Fibroblast of lung (primary cell): ENCODE data around the gene SLC34A3. TPM values are rescaled to one million over a fixed set of nuclear protein-coding genes. Genes with fewer than 3 reads are reported as not detected.

Experiments used
- DNase-seq, 2 donors: peaks; one replicate each; pipeline versions ENCODE4 v3.0.0 to v3.0.0-alpha.2; 2010; ENCODE audit warnings: low read depth in 2 of 2
- H2AFZ ChIP-seq: 2 replicates; pipeline ENCODE4 v1.5.1; 2012; ENCODE audit warnings: low read length, control low read depth, inconsistent platforms
- H3K27ac ChIP-seq: 2 replicates; pipeline ENCODE4 v1.5.1; 2011; ENCODE audit warnings: low read length, control low read depth; ENCODE audit not compliant: insufficient read depth
- H3K27me3 ChIP-seq: 2 replicates; pipeline ENCODE4 v1.5.1; 2011; ENCODE audit warnings: mild to moderate bottlenecking, low read length; ENCODE audit not compliant: control insufficient read depth, insufficient read depth
- H3K36me3 ChIP-seq: 2 replicates; pipeline ENCODE4 v1.5.1; 2011; ENCODE audit warnings: low read length; ENCODE audit not compliant: control insufficient read depth, insufficient read depth
- H3K4me1 ChIP-seq: 2 replicates; pipeline ENCODE4 v1.5.1; 2011; ENCODE audit warnings: low read length; ENCODE audit not compliant: control insufficient read depth, insufficient read depth; ENCODE audit errors: extremely low read depth
- H3K4me2 ChIP-seq: 2 replicates; pipeline ENCODE4 v1.5.1; 2011; ENCODE audit warnings: low read length, control low read depth; ENCODE audit not compliant: insufficient read depth; ENCODE audit errors: extremely low read depth
- H3K4me3 ChIP-seq, 4 experiments: fragments of 200-600 bp in 1 of 4; sonication (generic) in 1 of 4; replicated peaks in 1 of 4; 2 replicates each; pipeline ENCODE4 v1.5.1; 2011 to 2016; ENCODE audit warnings: low read length in 4 of 4, low read depth in 3 of 4, mild to moderate bottlenecking in 3 of 4, control low read depth in 2 of 4, inconsistent platforms in 1 of 4, mixed read lengths in 1 of 4; ENCODE audit not compliant: insufficient read depth in 1 of 4; ENCODE audit errors: control extremely low read depth in 1 of 4
- H3K79me2 ChIP-seq: 2 replicates; pipeline ENCODE4 v1.5.1; 2012; ENCODE audit warnings: mild to moderate bottlenecking, low read length, inconsistent platforms; ENCODE audit not compliant: control insufficient read depth, insufficient read depth
- H3K9ac ChIP-seq: 2 replicates; pipeline ENCODE4 v1.5.1; 2011; ENCODE audit warnings: mild to moderate bottlenecking, low read length, control low read depth; ENCODE audit not compliant: insufficient read depth
- H3K9me3 ChIP-seq: 2 replicates; pipeline ENCODE4 v1.5.1; 2012; ENCODE audit warnings: low read depth, low read length; ENCODE audit not compliant: control insufficient read depth, insufficient read depth
- H4K20me1 ChIP-seq: 2 replicates; pipeline ENCODE4 v1.5.1; 2011; ENCODE audit warnings: low read length; ENCODE audit not compliant: control insufficient read depth, insufficient read depth; ENCODE audit errors: extremely low read depth
- CTCF ChIP-seq, 2 donors: IDR thresholded peaks in 1 of 2; conservative IDR thresholded peaks in 1 of 2; 1 replicate in 1 of 2; 2 replicates in 1 of 2; pipeline ENCODE4 v1.5.1; 2011 to 2012; ENCODE audit warnings: low read length in 2 of 2, control low read depth in 1 of 2, inconsistent platforms in 1 of 2, low read depth in 1 of 2, mild to moderate bottlenecking in 1 of 2
- EZH2 ChIP-seq: IDR thresholded peaks from 2 replicates; pipeline ENCODE4 v1.5.1; 2012; ENCODE audit warnings: low read length, control low read depth, mild to moderate bottlenecking; ENCODE audit errors: missing control alignments
- polyA plus RNA-seq, 2 donors: library from polyadenylated mRNA; depleted of rRNA in 1 of 2; stranded (reverse) in 1 of 2; unstranded in 1 of 2; fragments of >200 nt; gene quantifications; 2 replicates each; pipeline ENCODE4 v1.2.1, GENCODE V29; 2011 to 2012; ENCODE audit warnings: missing spikeins in 1 of 2
- total RNA-seq: library from RNA; depleted of rRNA; stranded (reverse); fragments of >200 nt; gene quantifications from 2 replicates; pipeline ENCODE4 v1.2.1, GENCODE V29; 2014

Gene SLC34A3
- total and polyA plus RNA-seq, 2 donors (not counting 1 experiment from before 2014, with no cell fraction given), result not detected

- Histone ChIP-seq H3K4me2 (no peak overlapping the region), H3K4me1 (peaks cover 10% of the 10 kb centered on the region), H3K9ac (peak overlapping the region; percentile 23), H3K36me3 (peaks cover 17% of the 10 kb centered on the region), H2AFZ (no peak overlapping the region), H4K20me1 (no peaks in the 10 kb centered on the region), H3K27ac (no peak overlapping the region), H3K4me3 (peak overlapping the region in 1 of 4 experiments; percentile 10), H3K9me3 (no peaks in the 10 kb centered on the region), H3K79me2 (peaks cover 26% of the 10 kb centered on the region), H3K27me3 (no peaks in the 10 kb centered on the region)
- DNase-seq, result peak in 1 of 2 donors; percentile 32
- peak; percentile 25 to 33 for TF ChIP-seq CTCF (conservative IDR thresholded peaks at IDR 0.05 in 1 of 2, IDR thresholded peaks at IDR 0.05 in 1 of 2; ENCODE audit: low read depth in 1 of 2, low read length in 2 of 2)
- TF ChIP-seq EZH2, result no peak
These were observed 50.0 kb downstream of the SLC34A3 start for GRCh38 chr9:137280474-137281344.

- TF ChIP-seq EZH2 (no peak), CTCF (conservative IDR thresholded peaks at IDR 0.05 in 1 of 2, IDR thresholded peaks at IDR 0.05 in 1 of 2; ENCODE audit: low read depth in 1 of 2, low read length in 2 of 2) (no peak)
- H3K4me3 ChIP-seq, result peak overlapping the region in 1 of 4 experiments; percentile 10
- H3K27me3 ChIP-seq, result no peaks in the 10 kb centered on the region
- no peak overlapping the region for H3K9ac ChIP-seq
- peaks cover 8% of the 10 kb centered on the region for H3K4me1 ChIP-seq
- H2AFZ ChIP-seq, result no peak overlapping the region
- H3K79me2 ChIP-seq, result peaks cover 26% of the 10 kb centered on the region
- DNase-seq, result no peak
- no peaks in the 10 kb centered on the region for H3K9me3 ChIP-seq
- H3K4me2 ChIP-seq, result no peak overlapping the region
- H4K20me1 ChIP-seq, result no peaks in the 10 kb centered on the region
- peaks cover 17% of the 10 kb centered on the region for H3K36me3 ChIP-seq
- no peak overlapping the region for H3K27ac ChIP-seq
These were observed 50.8 kb downstream of the SLC34A3 start for GRCh38 chr9:137281345-137282116.

Other genes starting within 250 kb of the SLC34A3 start
Only the 30 nearest of the 31 such genes appear.
- 13.7 and 14.9 TPM in 2 replicates for gene PAXX, start 238.5 kb upstream of the SLC34A3 start, total RNA-seq
- 6.1 and 9.9 TPM in 2 replicates for gene PAXX, start 238.5 kb upstream of the SLC34A3 start, polyA plus RNA-seq
- 1.3 and 3.5 TPM in 2 replicates for gene CLIC3, start 234.3 kb upstream of the SLC34A3 start, total RNA-seq
- gene CLIC3, start 234.3 kb upstream of the SLC34A3 start, polyA plus RNA-seq, result 0.98 and 1.5 TPM in 2 replicates
- gene ABCA2, start 202.7 kb upstream of the SLC34A3 start, total RNA-seq, result 13.9 and 21.8 TPM in 2 replicates
- 8.5 and 13.4 TPM in 2 replicates for gene ABCA2, start 202.7 kb upstream of the SLC34A3 start, polyA plus RNA-seq
- not detected in 2 replicates for gene FUT7, start 198.8 kb upstream of the SLC34A3 start, total RNA-seq
- gene FUT7, start 198.8 kb upstream of the SLC34A3 start, polyA plus RNA-seq, result not detected in 2 replicates
- gene NPDC1, start 184.7 kb upstream of the SLC34A3 start, total RNA-seq, result 10.5 and 15.7 TPM in 2 replicates
- gene NPDC1, start 184.7 kb upstream of the SLC34A3 start, polyA plus RNA-seq, result 9.0 and 12.1 TPM in 2 replicates
- gene ENTPD2, start 176.8 kb upstream of the SLC34A3 start, total RNA-seq, result under 0.01 TPM in 2 replicates
- gene ENTPD2, start 176.8 kb upstream of the SLC34A3 start, polyA plus RNA-seq, result not detected in 2 replicates
- 0.26 and 2.8 TPM in 2 replicates for gene SAPCD2, start 160.3 kb upstream of the SLC34A3 start, total RNA-seq
- 0.85 and 2.7 TPM in 2 replicates for gene SAPCD2, start 160.3 kb upstream of the SLC34A3 start, polyA plus RNA-seq
- gene UAP1L1, start 153.4 kb upstream of the SLC34A3 start, total RNA-seq, result 15.7 and 21.1 TPM in 2 replicates
- 16.4 and 17.9 TPM in 2 replicates for gene UAP1L1, start 153.4 kb upstream of the SLC34A3 start, polyA plus RNA-seq
- gene MAN1B1, start 143.9 kb upstream of the SLC34A3 start, total RNA-seq, result 63.2 and 96.6 TPM in 2 replicates
- 43.0 and 45.5 TPM in 2 replicates for gene MAN1B1, start 143.9 kb upstream of the SLC34A3 start, polyA plus RNA-seq
- gene DPP7, start 116.2 kb upstream of the SLC34A3 start, total RNA-seq, result 93.0 and 126 TPM in 2 replicates
- 28.6 and 44.3 TPM in 2 replicates for gene DPP7, start 116.2 kb upstream of the SLC34A3 start, polyA plus RNA-seq
- gene GRIN1, start 91.7 kb upstream of the SLC34A3 start, total RNA-seq, result under 0.01 TPM in 1 of 2 replicates, not detected in the other
- gene GRIN1, start 91.7 kb upstream of the SLC34A3 start, polyA plus RNA-seq, result 0.06 and 0.08 TPM in 2 replicates
- gene LRRC26, start 60.9 kb upstream of the SLC34A3 start, total RNA-seq, result not detected in 2 replicates
- gene LRRC26, start 60.9 kb upstream of the SLC34A3 start, polyA plus RNA-seq, result not detected in 2 replicates
- gene TMEM210, start 58.8 kb upstream of the SLC34A3 start, total RNA-seq, result not detected in 2 replicates
- gene TMEM210, start 58.8 kb upstream of the SLC34A3 start, polyA plus RNA-seq, result not detected in 2 replicates
- 15.9 and 18.0 TPM in 2 replicates for gene ANAPC2, start 42.3 kb upstream of the SLC34A3 start, total RNA-seq
- gene ANAPC2, start 42.3 kb upstream of the SLC34A3 start, polyA plus RNA-seq, result 9.1 and 12.3 TPM in 2 replicates
- 56.3 and 58.3 TPM in 2 replicates for gene SSNA1, start 42.2 kb upstream of the SLC34A3 start, total RNA-seq
- gene SSNA1, start 42.2 kb upstream of the SLC34A3 start, polyA plus RNA-seq, result 37.7 and 51.2 TPM in 2 replicates
- gene TPRN, start 30.2 kb upstream of the SLC34A3 start, total RNA-seq, result 5.1 and 5.8 TPM in 2 replicates
- 1.6 and 2.3 TPM in 2 replicates for gene TPRN, start 30.2 kb upstream of the SLC34A3 start, polyA plus RNA-seq
- gene TMEM203, start 25.3 kb upstream of the SLC34A3 start, total RNA-seq, result 36.2 and 36.3 TPM in 2 replicates
- 38.6 and 44.9 TPM in 2 replicates for gene TMEM203, start 25.3 kb upstream of the SLC34A3 start, polyA plus RNA-seq
- 2.6 and 3.1 TPM in 2 replicates for gene NDOR1, start 25.2 kb upstream of the SLC34A3 start, total RNA-seq
- gene NDOR1, start 25.2 kb upstream of the SLC34A3 start, polyA plus RNA-seq, result 2.4 and 5.6 TPM in 2 replicates
- 0.26 and 0.33 TPM in 2 replicates for gene RNF208, start 8.7 kb upstream of the SLC34A3 start, total RNA-seq
- gene RNF208, start 8.7 kb upstream of the SLC34A3 start, polyA plus RNA-seq, result 0.14 and 0.34 TPM in 2 replicates
- gene CYSRT1, start 5.7 kb upstream of the SLC34A3 start, total RNA-seq, result 0.51 and 0.66 TPM in 2 replicates
- gene CYSRT1, start 5.7 kb upstream of the SLC34A3 start, polyA plus RNA-seq, result 0.19 and 0.25 TPM in 2 replicates
- under 0.01 TPM in 1 of 2 replicates, not detected in the other for gene RNF224, start 3.4 kb upstream of the SLC34A3 start, total RNA-seq
- not detected in 2 replicates for gene RNF224, start 3.4 kb upstream of the SLC34A3 start, polyA plus RNA-seq
- 106 and 111 TPM in 2 replicates for gene TUBB4B, start 10.4 kb downstream of the SLC34A3 start, total RNA-seq
- 332 and 663 TPM in 2 replicates for gene TUBB4B, start 10.4 kb downstream of the SLC34A3 start, polyA plus RNA-seq
- gene STPG3, start 20.4 kb downstream of the SLC34A3 start, total RNA-seq, result not detected in 2 replicates
- gene STPG3, start 20.4 kb downstream of the SLC34A3 start, polyA plus RNA-seq, result not detected in 2 replicates
- 40.6 and 50.0 TPM in 2 replicates for gene NELFB, start 24.4 kb downstream of the SLC34A3 start, total RNA-seq
- gene NELFB, start 24.4 kb downstream of the SLC34A3 start, polyA plus RNA-seq, result 23.5 and 32.7 TPM in 2 replicates
- 12.6 and 22.1 TPM in 2 replicates for gene TOR4A, start 46.8 kb downstream of the SLC34A3 start, total RNA-seq
- gene TOR4A, start 46.8 kb downstream of the SLC34A3 start, polyA plus RNA-seq, result 3.3 and 11.3 TPM in 2 replicates
- under 0.01 TPM in 1 of 2 replicates, not detected in the other for gene NRARP, start 71.4 kb downstream of the SLC34A3 start, total RNA-seq
- gene NRARP, start 71.4 kb downstream of the SLC34A3 start, polyA plus RNA-seq, result 0.07 TPM in 2 replicates
- 7.4 and 13.0 TPM in 2 replicates for gene EXD3, start 192.3 kb downstream of the SLC34A3 start, total RNA-seq
- 1.7 and 2.6 TPM in 2 replicates for gene EXD3, start 192.3 kb downstream of the SLC34A3 start, polyA plus RNA-seq
- 0.66 and 0.77 TPM in 2 replicates for gene NOXA1, start 192.5 kb downstream of the SLC34A3 start, total RNA-seq
- gene NOXA1, start 192.5 kb downstream of the SLC34A3 start, polyA plus RNA-seq, result 0.08 TPM in 1 of 2 replicates, not detected in the other
- under 0.01 TPM in 1 of 2 replicates, not detected in the other for gene ENTPD8, start 210.5 kb downstream of the SLC34A3 start, total RNA-seq
- not detected in 2 replicates for gene ENTPD8, start 210.5 kb downstream of the SLC34A3 start, polyA plus RNA-seq
- gene NSMF, start 228.4 kb downstream of the SLC34A3 start, total RNA-seq, result 10.8 and 13.4 TPM in 2 replicates
- gene NSMF, start 228.4 kb downstream of the SLC34A3 start, polyA plus RNA-seq, result 15.0 and 22.8 TPM in 2 replicates